Transverse colon (tissue), 4 donors: ENCODE data around the gene TGFB1. TPM values are rescaled to one million over a fixed set of nuclear protein-coding genes. Genes with fewer than 3 reads are reported as not detected.
"Not testable (repeated sequence)": the region's sequence is repeated elsewhere in the genome, so short reads cannot be mapped to it uniquely, and the experiment has no call there.

ENCODE experiments used
- DNase-seq: peaks from one replicate; pipeline ENCODE4 v3.0.0-alpha.2; 2019
- H3K27ac ChIP-seq, 4 donors: fragments of 200-600 bp; sonication (generic); 2 replicates each; pipeline ENCODE4 v1.5.1; 2016 to 2018; ENCODE audit warnings: inconsistent platforms in 4 of 4
- H3K27me3 ChIP-seq: fragments of 200-600 bp; sonication (generic); 2 replicates; pipeline ENCODE4 v1.5.1; 2017; ENCODE audit warnings: inconsistent platforms
- H3K36me3 ChIP-seq, 4 donors: fragments of 200-600 bp; sonication (generic); 2 replicates each; pipeline ENCODE4 v1.5.1; 2017 to 2019; ENCODE audit warnings: inconsistent platforms in 4 of 4
- H3K4me1 ChIP-seq, 4 donors: fragments of 200-600 bp; sonication (generic); 2 replicates each; pipeline ENCODE4 v1.5.1; 2017 to 2020; ENCODE audit warnings: inconsistent platforms in 4 of 4
- H3K4me3 ChIP-seq, 4 donors: fragments of 200-600 bp; sonication (generic); 1 replicate in 1 of 4; 2 replicates in 3 of 4; pipeline versions ENCODE4 v1.5.1 to v1.6.1; 2017 to 2019; ENCODE audit warnings: inconsistent platforms in 4 of 4
- H3K9me3 ChIP-seq, 2 donors: fragments of 200-600 bp; sonication (generic); 2 replicates each; pipeline ENCODE4 v1.5.1; 2017 to 2019; ENCODE audit warnings: inconsistent platforms in 2 of 2
- CTCF ChIP-seq, 5 experiments: fragments of 200-600 bp in 3 of 5; fragments of 450-650 bp in 2 of 5; sonication (generic) in 3 of 5; IDR thresholded peaks; 1 replicate in 2 of 5; 2 replicates in 3 of 5; pipeline ENCODE4 v1.5.1; 2016 to 2017; ENCODE audit warnings: antibody characterized with exemption in 5 of 5, inconsistent platforms in 3 of 5, mild to moderate bottlenecking in 2 of 5, moderate library complexity in 1 of 5
- EP300 ChIP-seq: sonication (generic); formaldehyde crosslinking; IDR thresholded peaks from one replicate; pipeline ENCODE4 v1.6.1; 2017; ENCODE audit warnings: antibody characterized with exemption, low read depth
- POLR2A ChIP-seq: fragments of 450-650 bp; IDR thresholded peaks from one replicate; pipeline ENCODE4 v1.6.1; 2016; ENCODE audit warnings: antibody characterized with exemption, mild to moderate bottlenecking, moderate library complexity
- POLR2AphosphoS5 ChIP-seq, 3 donors: sonication (generic); formaldehyde crosslinking; IDR thresholded peaks; one replicate each; pipeline ENCODE4 v1.6.1; 2016; ENCODE audit warnings: antibody characterized with exemption in 3 of 3
- WGBS, 2 donors: methylation state at CpG; one replicate each; pipeline ENCODE4 v1.1.5; 2018; ENCODE audit warnings: low coverage in 1 of 2; 5-methylcytosine and 5-hydroxymethylcytosine counted together
- in situ Hi-C, 4 donors: fragments of 200-750 bp; cut with MboI; loops; one replicate each; pipeline versions ENCODE4 v1.15.0 to v1.15.1; 2017; ENCODE audit warnings: low sequenced_read_pairs in 3 of 4, low pct_ligation_motif_present in 1 of 4, low pct_unique_long_range_greater_than_20kb in 1 of 4
- intact Hi-C: fragments of 100-400 bp; cut with DNase I; formaldehyde crosslinking; loops from one replicate; pipeline ENCODE4 v1.15.1; 2023; ENCODE audit warnings: low total_unique reads
- small RNA-seq, 4 donors: library from RNA; depleted of rRNA; stranded (forward); fragments of <200 nt; gene quantifications; one replicate each; pipeline ENCODE3, GENCODE V24; 2016
- total RNA-seq, 4 donors: library from RNA; depleted of rRNA; stranded (reverse); fragments of >200 nt; gene quantifications; one replicate each; pipeline ENCODE4 v1.1.0, GENCODE V29; 2016

The TGFB1 gene
- total RNA-seq, 4 donors from 2014 or later = 4.4 to 30.3 (median 9.7) TPM

DNA sequence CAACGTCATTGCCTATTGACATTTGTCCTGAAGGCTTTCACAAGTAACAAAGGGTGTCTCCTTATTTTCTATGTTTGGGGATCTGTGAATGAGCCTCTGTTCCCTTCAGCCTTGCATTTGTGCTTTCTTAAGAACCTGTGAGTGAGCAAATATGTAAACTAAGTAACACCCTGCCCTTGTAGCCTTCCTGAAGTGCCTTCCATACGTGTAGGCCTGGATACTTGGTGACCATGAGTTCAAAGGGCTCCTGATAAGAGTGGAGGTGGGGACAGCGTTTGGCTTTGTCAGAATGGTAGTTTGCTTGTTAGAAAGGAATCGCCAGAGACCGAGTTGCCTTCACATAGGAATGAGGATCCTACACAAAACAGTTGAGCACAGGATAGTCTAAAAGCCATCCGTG is 58.2 kb downstream of the TGFB1 start:
- in situ Hi-C loops = no loop called here
- Histone ChIP-seq H3K27me3 (no peaks in the 10 kb centered on the region), H3K4me1 (peaks cover 27 to 47% (median 37%) of the 10 kb centered on the region in 4 donors), H3K36me3 (peaks cover 0 to 65% (median 26%) of the 10 kb centered on the region in 4 donors), H3K9me3 (no peaks in the 10 kb centered on the region), H3K4me3 (no peak overlapping the region), H3K27ac (peak overlapping the region; percentile 84 to 89 (median 85))
- DNase-seq = no peak
- intact Hi-C loops = loop anchor here (5.0 kb wide), 1 partner anchor 1147 kb away; the partner anchor contains the start of gene CXCL17
- 56 to 70% methylated on average over 1 to 6 of the region's 6 CpGs for WGBS, 2 donors
- TF ChIP-seq EP300 (no peak), CTCF (IDR thresholded peaks at IDR 0.05) (no peak), POLR2A (no peak), POLR2AphosphoS5 (IDR thresholded peaks at IDR 0.05) (no peak)

GRCh38 chr19:41294393-41294792 is 59.3 kb downstream of the TGFB1 start:
- in situ Hi-C loops = no loop called here
- Histone ChIP-seq H3K36me3 (peaks cover 0 to 75% (median 27%) of the 10 kb centered on the region in 4 donors), H3K27me3 (no peaks in the 10 kb centered on the region), H3K4me1 (peaks cover 25 to 36% (median 26%) of the 10 kb centered on the region in 4 donors), H3K4me3 (no peak overlapping the region), H3K27ac (no peak overlapping the region), H3K9me3 (no peaks in the 10 kb centered on the region)
- no peak for TF ChIP-seq CTCF (IDR thresholded peaks at IDR 0.05)
- no peak for TF ChIP-seq POLR2AphosphoS5 (IDR thresholded peaks at IDR 0.05)
- TF ChIP-seq EP300 = no peak
- no peak for TF ChIP-seq POLR2A
- no peak for DNase-seq
- intact Hi-C loops = no loop called here
- whole genome bisulfite sequencing, 2 donors = 96% methylated on average over 10 of the region's 10 CpGs; no CpG with 5 or more reads in 1 of the 2 donors

DNA sequence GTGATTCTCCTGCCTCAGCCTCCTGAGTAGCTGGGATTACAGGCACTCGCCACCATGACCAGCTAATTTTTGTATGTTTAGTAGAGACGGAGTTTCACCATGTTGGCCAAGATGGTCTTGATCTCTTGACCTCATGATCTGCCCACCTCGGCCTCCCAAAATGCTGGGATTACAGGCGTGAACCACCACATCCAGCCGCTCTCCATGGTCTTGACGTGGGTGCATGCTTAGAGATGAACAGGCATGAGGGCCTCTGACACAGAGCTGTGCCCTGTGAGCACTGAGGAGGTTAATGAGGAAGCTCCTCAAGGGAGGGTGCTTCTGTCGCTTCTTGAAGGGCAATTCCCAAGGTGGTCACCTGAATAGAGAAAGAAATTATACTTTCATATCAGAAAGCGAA is 63.9 kb downstream of the TGFB1 start:
- H3K9me3 ChIP-seq, H3K27ac ChIP-seq, H3K27me3 ChIP-seq, H3K4me1 ChIP-seq, H3K4me3 ChIP-seq, in situ Hi-C loops, DNase-seq, intact Hi-C loops: not testable (repeated sequence)
- WGBS, 2 donors = 94 to 97% methylated on average over 8 of the region's 8 CpGs
- peaks cover 0 to 84% (median 40%) of the 10 kb centered on the region in 4 donors for H3K36me3 ChIP-seq

GRCh38 chr19:41288673-41289530 is 64.8 kb downstream of the TGFB1 start:
- intact Hi-C loops = no loop called here
- WGBS, 2 donors = 80 to 85% methylated on average over 3 of the region's 3 CpGs
- no peak for DNase-seq
- in situ Hi-C loops = no loop called here
- H3K27me3 ChIP-seq = no peaks in the 10 kb centered on the region
- TF ChIP-seq POLR2AphosphoS5 (IDR thresholded peaks at IDR 0.05) = no peak
- no peak for TF ChIP-seq CTCF (IDR thresholded peaks at IDR 0.05)
- TF ChIP-seq POLR2A = no peak
- TF ChIP-seq EP300 = no peak
- no peak overlapping the region for H3K27ac ChIP-seq
- no peaks in the 10 kb centered on the region for H3K4me1 ChIP-seq
- no peaks in the 10 kb centered on the region for H3K9me3 ChIP-seq
- peaks cover 0 to 84% (median 40%) of the 10 kb centered on the region in 4 donors for H3K36me3 ChIP-seq
- H3K4me3 ChIP-seq = no peak overlapping the region

Small RNA genes within 50 kb of the gene (small RNA-seq; reads per million reads assigned to genes)
- gene RN7SL34P = 0 to 0.28 (median 0) reads per million in 4 donors

Other genes with a start within 250 kb of the TGFB1 start
- not detected for gene CYP2F1, start 239.5 kb downstream of the TGFB1 start, total RNA-seq
- gene CYP2S1, start 160.7 kb downstream of the TGFB1 start, total RNA-seq = 10 to 100 TPM in 2 of 4 donors, 1 to 10 TPM in 2; 4.2 to 30.7 (median 14.9) TPM
- gene AXL, start 134.7 kb downstream of the TGFB1 start, total RNA-seq = 10 to 100 TPM; 19.7 to 52.4 (median 25.6) TPM
- gene HNRNPUL1, start 89.5 kb downstream of the TGFB1 start, total RNA-seq = 100 to 1,000 TPM; 115 to 296 (median 145) TPM
- 10 to 100 TPM; 10.1 to 22.4 (median 15.4) TPM for gene CCDC97, start 43.8 kb downstream of the TGFB1 start, total RNA-seq
- gene B9D2, start 10.2 kb upstream of the TGFB1 start, total RNA-seq = 1 to 10 TPM in 2 of 4 donors, not detected in 2; 6.4 to 9.3 TPM
- 10 to 100 TPM in 1 of 4 donors, 1 to 10 TPM in 2, not detected in 1; 4.8 to 11.4 (median 9.4) TPM for gene TMEM91, start 22.6 kb upstream of the TGFB1 start, total RNA-seq
- gene EXOSC5, start 43.4 kb upstream of the TGFB1 start, total RNA-seq = 10 to 100 TPM in 3 of 4 donors, 1 to 10 TPM in 1; 4.0 to 20.6 (median 10.8) TPM
- gene BCKDHA, start 43.9 kb upstream of the TGFB1 start, total RNA-seq = 10 to 100 TPM; 12.0 to 29.9 (median 20.9) TPM
- gene B3GNT8, start 73.5 kb upstream of the TGFB1 start, total RNA-seq = 100 to 1,000 TPM in 1 of 4 donors, 10 to 100 TPM in 3; 18.5 to 225 (median 49.1) TPM
- 10 to 100 TPM; 15.9 to 65.8 (median 50.1) TPM for gene DMAC2, start 86.0 kb upstream of the TGFB1 start, total RNA-seq
- not detected for gene ERICH4, start 89.2 kb upstream of the TGFB1 start, total RNA-seq
- 1 to 10 TPM in 1 of 4 donors, under 1 TPM in 2, not detected in 1; 0.41 to 1.1 (median 0.95) TPM for gene CEACAM21, start 222.2 kb upstream of the TGFB1 start, total RNA-seq